Measurements from ENCODE around the gene LANCL1. TPM values are rescaled to one million over a fixed set of nuclear protein-coding genes. Genes with fewer than 3 reads are reported as not detected.

The LANCL1 gene
- total RNA-seq, 3 donors from 2014 or later = 20.8 to 45.5 (median 28.0) TPM

GRCh38 chr2:210389856-210390255 lies 86.7 kb downstream of the LANCL1 start:
- no peak for TF ChIP-seq CTCF (IDR thresholded peaks at IDR 0.05)
- ATAC-seq = peak; percentile 71
- peak in 1 of 3 donors; percentile 10 for DNase-seq
- Histone ChIP-seq H3K4me3 (no peak overlapping the region), H3K9me3 (no peaks in the 10 kb centered on the region), H3K4me1 (ENCODE audit: low read depth) (no peaks in the 10 kb centered on the region), H3K36me3 (ENCODE audit: low read depth) (no peaks in the 10 kb centered on the region)
- intact Hi-C loops (cut with DNase I, micrococcal nuclease) = no loop called here

GRCh38 chr2:210388148-210388547 lies 88.4 kb downstream of the LANCL1 start:
- Histone ChIP-seq H3K9me3 (no peaks in the 10 kb centered on the region), H3K4me3 (no peak overlapping the region), H3K36me3 (ENCODE audit: low read depth) (no peaks in the 10 kb centered on the region), H3K4me1 (ENCODE audit: low read depth) (no peaks in the 10 kb centered on the region)
- DNase-seq (no peak), ATAC-seq (no peak)
- intact Hi-C loops (cut with DNase I, micrococcal nuclease) = no loop called here
- TF ChIP-seq CTCF (IDR thresholded peaks at IDR 0.05) = no peak

GRCh38 chr2:210387074-210387473 lies 89.5 kb downstream of the LANCL1 start:
- TF ChIP-seq CTCF (IDR thresholded peaks at IDR 0.05) = no peak
- DNase-seq (no peak), ATAC-seq (no peak)
- no peaks in the 10 kb centered on the region for H3K4me1 ChIP-seq (ENCODE audit: low read depth)
- intact Hi-C loops (cut with DNase I, micrococcal nuclease) = no loop called here
- no peak overlapping the region for H3K4me3 ChIP-seq
- no peaks in the 10 kb centered on the region for H3K9me3 ChIP-seq
- no peaks in the 10 kb centered on the region for H3K36me3 ChIP-seq (ENCODE audit: low read depth)

Other genes with a start within 250 kb of the LANCL1 start
- under 1 TPM in 2 of 3 donors, not detected in 1; 0.36 to 0.49 TPM for gene MYL1, start 161.6 kb downstream of the LANCL1 start, total RNA-seq
- 1 to 10 TPM in 1 of 3 donors, under 1 TPM in 2; 0.29 to 1.5 (median 0.99) TPM for gene CPS1, start 79.8 kb upstream of the LANCL1 start, total RNA-seq